Lower lobe of right lung (tissue), 2 donors: Measurements from ENCODE around the gene GOLGA3. TPM values are rescaled to one million over a fixed set of nuclear protein-coding genes. Genes with fewer than 3 reads are reported as not detected.
"Not testable (repeated sequence)": the region's sequence is repeated elsewhere in the genome, so short reads cannot be mapped to it uniquely, and the experiment has no call there.

ENCODE experiments used
- ATAC-seq, 2 donors: fragments of 200-7000 bp; cut with Tn5 transposase; one replicate each; pipeline ENCODE4 v1.9.1; 2020 to 2022; ENCODE audit warnings: mild to moderate bottlenecking in 2 of 2, moderate library complexity in 2 of 2
- DNase-seq: peaks from one replicate; pipeline ENCODE4 v3.0.0-alpha.2; 2020
- H3K27ac ChIP-seq: fragments of 200-600 bp; one replicate; pipeline ENCODE4 v1.8.0; 2022
- H3K27me3 ChIP-seq: fragments of 200-600 bp; one replicate; pipeline ENCODE4 v1.8.0; 2022; ENCODE audit warnings: low read depth
- H3K36me3 ChIP-seq: fragments of 200-600 bp; one replicate; pipeline ENCODE4 v1.8.0; 2022; ENCODE audit warnings: mild to moderate bottlenecking
- H3K4me1 ChIP-seq: fragments of 200-600 bp; one replicate; pipeline ENCODE4 v1.8.0; 2022
- H3K4me3 ChIP-seq: fragments of 200-600 bp; one replicate; pipeline ENCODE4 v1.8.0; 2022; ENCODE audit warnings: mild to moderate bottlenecking
- H3K9me3 ChIP-seq: fragments of 200-600 bp; one replicate; pipeline ENCODE4 v1.8.0; 2022
- CTCF ChIP-seq: fragments of 200-600 bp; IDR thresholded peaks from one replicate; pipeline ENCODE4 v1.8.0; 2022; ENCODE audit warnings: antibody characterized with exemption, mild to moderate bottlenecking
- intact Hi-C: fragments of 100-400 bp; cut with DNase I; formaldehyde crosslinking; loops from one replicate; pipeline ENCODE4 v1.11.0; 2022
- total RNA-seq: library from RNA; stranded (reverse); fragmentation: NEBNext Ultra II Directional; extraction: Animal tissue kit (Norgen Biotek cat#: 25700); gene quantifications from one replicate; pipeline ENCODE4 v1.2.1, GENCODE V29; 2021
- donor health status: DM: no; HTN: yes; CAD: no; lungs with severe emphysema.

GOLGA3 gene
- total RNA-seq, 1 donor from 2014 or later, result 59.7 TPM

DNA sequence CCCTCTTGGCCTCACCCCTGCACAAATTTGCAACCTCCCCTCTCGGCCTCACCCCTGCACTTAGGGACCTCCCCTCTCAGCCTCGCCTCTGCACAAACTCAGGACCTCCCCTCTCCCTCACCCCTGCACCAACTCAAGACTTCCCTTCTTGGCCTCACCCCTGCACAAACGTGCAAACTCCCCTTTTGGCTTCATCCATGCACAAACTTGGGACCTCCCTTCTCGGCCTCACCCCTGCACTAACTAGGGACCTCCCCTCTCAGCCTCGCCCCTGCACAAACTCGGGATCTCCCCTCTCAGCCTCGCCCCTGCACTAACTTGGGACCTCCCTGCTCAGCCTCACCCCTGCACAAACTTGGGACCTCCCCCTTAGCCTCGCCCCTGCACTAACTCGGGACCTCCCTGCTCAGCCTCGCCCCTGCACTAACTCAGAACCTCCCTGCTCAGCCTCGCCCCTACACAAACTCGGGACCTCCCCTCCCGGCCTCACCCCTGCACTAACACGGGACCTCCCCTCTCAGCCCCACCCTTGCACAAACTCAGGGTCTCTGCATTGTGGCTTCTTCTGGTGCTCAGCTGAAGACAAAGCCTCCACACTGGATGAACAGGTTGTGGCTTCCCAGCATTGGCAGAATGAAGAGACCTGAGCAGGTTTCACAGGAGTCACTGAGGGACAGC lies 11.0 kb upstream of the GOLGA3 start:
- Histone ChIP-seq H3K27ac (no peak overlapping the region), H3K4me1 (no peaks in the 10 kb centered on the region), H3K36me3 (peaks cover 57% of the 10 kb centered on the region), H3K4me3 (no peak overlapping the region), H3K9me3 (no peaks in the 10 kb centered on the region), H3K27me3 (no peaks in the 10 kb centered on the region)
- intact Hi-C loops, result no loop called here
- ATAC-seq, result no peak
- no peak for TF ChIP-seq CTCF
- DNase-seq, result no peak

DNA sequence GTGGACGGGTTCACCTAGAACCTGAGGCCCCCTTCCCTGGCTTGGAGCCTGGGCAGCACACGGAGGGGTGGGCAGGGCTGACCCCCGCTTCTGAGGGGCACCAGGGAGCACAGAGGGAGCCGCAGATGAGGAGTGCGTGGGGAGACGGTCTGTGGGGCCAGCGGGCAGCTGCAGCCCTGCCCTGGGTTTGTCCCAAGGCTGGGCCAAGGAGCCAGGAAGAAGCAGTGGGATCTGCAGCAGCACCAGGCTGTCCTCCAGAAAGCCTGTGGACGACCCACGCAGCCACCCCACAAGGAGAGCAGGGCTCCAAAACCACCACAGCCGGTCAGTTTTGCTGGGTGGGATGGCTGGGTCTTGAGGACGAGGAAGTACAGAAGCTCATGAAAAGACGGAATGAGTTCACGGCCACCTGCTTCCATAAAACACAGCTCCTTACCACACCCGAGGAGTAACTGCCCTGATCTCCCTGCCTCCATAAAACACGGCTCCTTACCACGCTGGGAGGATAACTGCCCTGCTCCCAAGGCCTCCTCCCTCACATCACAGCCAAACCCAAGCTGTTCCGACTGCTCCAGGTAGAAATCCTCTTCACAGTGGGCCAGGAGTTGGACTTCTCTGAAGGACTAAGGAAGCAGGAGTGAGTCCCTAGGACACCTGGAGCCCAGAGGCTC lies 9.9 kb upstream of the GOLGA3 start:
- peak in 1 of 2 donors; percentile 13 for ATAC-seq
- TF ChIP-seq CTCF, result no peak
- Histone ChIP-seq H3K4me1 (no peaks in the 10 kb centered on the region), H3K27ac (no peak overlapping the region), H3K9me3 (no peaks in the 10 kb centered on the region), H3K36me3 (peaks cover 55% of the 10 kb centered on the region), H3K27me3 (no peaks in the 10 kb centered on the region), H3K4me3 (no peak overlapping the region)
- DNase-seq, result no peak
- intact Hi-C loops, result no loop called here

- DNase-seq, result no peak
- peaks cover 52% of the 10 kb centered on the region for H3K36me3 ChIP-seq
- no peaks in the 10 kb centered on the region for H3K9me3 ChIP-seq
These were observed 9.2 kb upstream of the GOLGA3 start for GRCh38 chr12:132837693-132838409.

DNA sequence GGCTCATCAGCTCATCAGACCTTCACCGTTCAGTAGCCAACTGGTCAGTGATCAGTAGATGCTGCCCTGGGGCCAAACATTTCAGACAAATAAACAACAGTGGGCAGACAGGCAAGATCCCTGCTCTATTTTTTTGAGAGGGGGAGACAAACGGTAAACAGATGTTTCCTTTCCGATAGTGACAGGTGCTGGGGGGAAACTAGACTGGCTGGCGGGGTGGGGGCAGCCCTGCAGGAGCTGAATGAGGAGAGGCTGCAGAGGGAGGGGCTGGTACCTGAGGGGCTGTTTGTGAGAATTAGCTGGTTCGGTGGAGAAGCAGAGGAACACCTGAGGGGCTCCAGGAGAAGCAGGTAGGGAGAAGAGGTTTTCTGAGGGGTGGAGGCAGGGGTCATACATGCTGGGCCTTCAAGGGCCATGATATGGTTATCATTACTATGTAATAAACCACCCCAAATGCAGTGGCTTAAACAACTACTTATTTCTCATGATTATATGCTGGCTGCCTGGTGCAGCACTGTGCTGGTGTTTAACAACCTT lies 8.2 kb upstream of the GOLGA3 start:
- H3K27ac ChIP-seq, result no peak overlapping the region
- DNase-seq (no peak), ATAC-seq (no peak)
- no peaks in the 10 kb centered on the region for H3K4me1 ChIP-seq
- no peaks in the 10 kb centered on the region for H3K9me3 ChIP-seq
- intact Hi-C loops, result no loop called here
- no peaks in the 10 kb centered on the region for H3K27me3 ChIP-seq
- H3K36me3 ChIP-seq, result peaks cover 45% of the 10 kb centered on the region
- no peak overlapping the region for H3K4me3 ChIP-seq
- TF ChIP-seq CTCF, result no peak

More at GRCh38 chr12:132837693-132838409, 9.2 kb upstream of the GOLGA3 start:
- Histone ChIP-seq H3K4me1 (no peaks in the 10 kb centered on the region), H3K4me3 (no peak overlapping the region), H3K27ac (no peak overlapping the region), H3K27me3 (no peaks in the 10 kb centered on the region)
- intact Hi-C loops, result no loop called here
- peak; percentile 15 to 20 for ATAC-seq
- no peak for TF ChIP-seq CTCF

DNA sequence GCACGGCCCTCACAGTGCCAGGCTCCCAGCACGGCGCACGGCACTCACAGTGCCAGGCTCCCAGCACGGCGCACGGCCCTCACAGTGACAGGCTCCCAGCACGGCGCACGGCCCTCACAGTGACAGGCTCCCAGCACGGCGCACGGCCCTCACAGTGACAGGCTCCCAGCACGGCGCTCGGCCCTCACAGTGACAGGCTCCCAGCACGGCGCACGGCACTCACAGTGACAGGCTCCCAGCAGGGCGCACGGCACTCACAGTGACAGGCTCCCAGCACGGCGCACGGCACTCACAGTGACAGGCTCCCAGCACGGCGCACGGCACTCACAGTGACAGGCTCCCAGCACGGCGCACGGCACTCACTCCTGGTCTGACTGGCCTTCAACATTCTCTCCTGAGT lies 7.6 kb upstream of the GOLGA3 start:
- H3K27me3 ChIP-seq, intact Hi-C loops, H3K27ac ChIP-seq, ATAC-seq, H3K4me1 ChIP-seq, DNase-seq, H3K9me3 ChIP-seq, H3K4me3 ChIP-seq: not testable (repeated sequence)
- H3K36me3 ChIP-seq, result peaks cover 39% of the 10 kb centered on the region
